Islet of Langerhans (tissue), 1 donor: ENCODE results near the gene TEKT1.
"Not testable (repeated sequence)": the region's sequence is repeated elsewhere in the genome, so short reads cannot be mapped to it uniquely, and the experiment has no call there.

Experiments
- FAIRE-seq: peaks from one replicate; lab custom pipeline; 2011; peaks lifted over from hg19 to GRCh38; lab: Jason Lieb, UNC

The TEKT1 gene

GRCh38 chr17:6815775-6816174 lies 15.8 kb downstream of the TEKT1 start:
- FAIRE-seq: no peak

- FAIRE-seq: no peak
Measured at GRCh38 chr17:6812295-6812694, 19.2 kb downstream of the TEKT1 start.

- FAIRE-seq: no peak
Measured at GRCh38 chr17:6811510-6811909, 20.0 kb downstream of the TEKT1 start.

- FAIRE-seq: no peak
Measured at GRCh38 chr17:6800422-6801027, 31.0 kb downstream of the TEKT1 start.

GRCh38 chr17:6799738-6800137 lies 31.8 kb downstream of the TEKT1 start:
- no peak for FAIRE-seq

- no peak for FAIRE-seq
Measured at GRCh38 chr17:6797718-6798351, 33.7 kb downstream of the TEKT1 start.

- no peak for FAIRE-seq
Measured at GRCh38 chr17:6796887-6797490, 34.5 kb downstream of the TEKT1 start.

- no peak for FAIRE-seq
Measured at GRCh38 chr17:6796017-6796886, 35.3 kb downstream of the TEKT1 start.

- no peak for FAIRE-seq
Measured at GRCh38 chr17:6793748-6794493, 37.6 kb downstream of the TEKT1 start.

GRCh38 chr17:6789146-6789545 lies 42.4 kb downstream of the TEKT1 start:
- no peak for FAIRE-seq

GRCh38 chr17:6787081-6787693 lies 44.3 kb downstream of the TEKT1 start:
- FAIRE-seq: no peak

GRCh38 chr17:6786618-6787017 lies 44.9 kb downstream of the TEKT1 start:
- no peak for FAIRE-seq

GRCh38 chr17:6782244-6782643 lies 49.3 kb downstream of the TEKT1 start:
- no peak for FAIRE-seq

GRCh38 chr17:6780886-6781285 lies 50.6 kb downstream of the TEKT1 start:
- no peak for FAIRE-seq

GRCh38 chr17:6780001-6780400 lies 51.5 kb downstream of the TEKT1 start:
- no peak for FAIRE-seq

- no peak for FAIRE-seq
Measured at GRCh38 chr17:6779411-6779810, 52.1 kb downstream of the TEKT1 start.

- FAIRE-seq: no peak
Measured at GRCh38 chr17:6775871-6776405, 55.6 kb downstream of the TEKT1 start, which contains the start of gene FBXO39. TSS of gene FBXO39 (plus strand) at chr17:6776215. CDS start at chr17:6779869, 3,654 bp downstream.

- not testable (repeated sequence) for FAIRE-seq
Measured at GRCh38 chr17:6774906-6775305, 56.6 kb downstream of the TEKT1 start.

- FAIRE-seq: no peak
Measured at GRCh38 chr17:6772016-6772415, 59.5 kb downstream of the TEKT1 start.

GRCh38 chr17:6768447-6768846 lies 63.1 kb downstream of the TEKT1 start:
- no peak for FAIRE-seq

GRCh38 chr17:6761779-6762178 lies 69.8 kb downstream of the TEKT1 start:
- FAIRE-seq: no peak
